H1 (cell line): Measurements from ENCODE around the gene FANCD2. TPM values are rescaled to one million over a fixed set of nuclear protein-coding genes. Genes with fewer than 3 reads are reported as not detected.
"Not testable (repeated sequence)": the region's sequence is repeated elsewhere in the genome, so short reads cannot be mapped to it uniquely, and the experiment has no call there.

Source experiments
- CTCF ChIA-PET: fragments of 300-600 bp; sonication (Branson Sonifier 250); formaldehyde crosslinking; loops from one replicate; lab custom pipeline; 2021; ENCODE audit not compliant: partially characterized antibody; lab: Charles Lee
- POLR2A ChIA-PET: fragments of 300-600 bp; sonication (Branson Sonifier 250); formaldehyde crosslinking; loops from one replicate; lab custom pipeline; 2021; ENCODE audit warnings: inconsistent platforms; ENCODE audit not compliant: partially characterized antibody; lab: Charles Lee
- DNase-seq, 2 experiments: peaks; one replicate each; pipeline versions ENCODE4 v3.0.0 to v3.0.0-alpha.2; 2010 to 2022; ENCODE audit warnings: low spot score in 2 of 2, low read depth in 1 of 2, mixed read lengths in 1 of 2
- FAIRE-seq: peaks from 2 replicates; lab custom pipeline; 2011; peaks lifted over from hg19 to GRCh38; lab: Jason Lieb, UNC
- H2AFZ ChIP-seq: 2 replicates; pipeline ENCODE4 v1.8.1; 2012; ENCODE audit warnings: low read length, inconsistent platforms
- H2AK5ac ChIP-seq: 2 replicates; pipeline ENCODE4 v1.6.1; 2013; ENCODE audit warnings: low read depth, low read length
- H2BK120ac ChIP-seq: replicated peaks from 2 replicates; pipeline ENCODE3; 2013; ENCODE audit warnings: low read depth, low read length, inconsistent platforms
- H2BK12ac ChIP-seq: 2 replicates; pipeline ENCODE4 v1.6.1; 2013; ENCODE audit warnings: low read depth, low read length
- H2BK15ac ChIP-seq: 2 replicates; pipeline ENCODE4 v1.6.1; 2013; ENCODE audit warnings: low read length
- H2BK20ac ChIP-seq: 2 replicates; pipeline ENCODE4 v1.6.1; 2013; ENCODE audit warnings: low read length
- H2BK5ac ChIP-seq: 2 replicates; pipeline ENCODE4 v1.6.1; 2013; ENCODE audit warnings: low read depth, low read length
- H3K14ac ChIP-seq: 2 replicates; pipeline ENCODE4 v1.6.1; 2013; ENCODE audit warnings: inconsistent platforms; ENCODE audit not compliant: insufficient read length
- H3K18ac ChIP-seq: 2 replicates; pipeline ENCODE4 v1.6.1; 2013; ENCODE audit warnings: low read length; ENCODE audit errors: extremely low read depth
- H3K23ac ChIP-seq: 2 replicates; pipeline ENCODE4 v1.6.1; 2013; ENCODE audit warnings: inconsistent platforms; ENCODE audit not compliant: insufficient read length
- H3K23me2 ChIP-seq: 2 replicates; pipeline ENCODE4 v1.6.1; 2013; ENCODE audit warnings: low read depth, low read length
- H3K27ac ChIP-seq: 2 replicates; pipeline ENCODE4 v1.6.1; 2011; ENCODE audit warnings: low read depth, low read length, inconsistent platforms
- H3K27me3 ChIP-seq, 4 experiments: replicated peaks in 1 of 4; 1 replicate in 1 of 4; 2 replicates in 3 of 4; pipeline versions ENCODE4 v1.6.1 to v1.8.1; 2011 to 2013; ENCODE audit warnings: low read length in 3 of 4, mild to moderate bottlenecking in 3 of 4, inconsistent platforms in 2 of 4, mixed read lengths in 2 of 4, moderate library complexity in 1 of 4; ENCODE audit not compliant: control insufficient read depth in 3 of 4, insufficient read depth in 3 of 4; ENCODE audit errors: extremely low read depth in 1 of 4
- H3K36me3 ChIP-seq, 4 experiments: 2 replicates each; pipeline versions ENCODE4 v1.6.1 to v1.8.1; 2011 to 2013; ENCODE audit warnings: mild to moderate bottlenecking in 4 of 4, low read length in 3 of 4, moderate library complexity in 2 of 4, control low read depth in 1 of 4, inconsistent platforms in 1 of 4; ENCODE audit not compliant: insufficient read depth in 4 of 4, control insufficient read depth in 2 of 4
- H3K4ac ChIP-seq: replicated peaks from 2 replicates; pipeline ENCODE3; 2013; ENCODE audit warnings: low read length, low read depth, mixed read lengths, inconsistent platforms; ENCODE audit not compliant: insufficient read length
- H3K4me1 ChIP-seq, 4 experiments: replicated peaks in 1 of 4; 1 replicate in 1 of 4; 2 replicates in 3 of 4; pipeline versions ENCODE4 v1.6.1 to v1.8.1; 2011 to 2013; ENCODE audit warnings: low read length in 3 of 4, inconsistent platforms in 2 of 4, mixed read lengths in 1 of 4; ENCODE audit not compliant: insufficient read depth in 4 of 4, control insufficient read depth in 3 of 4
- H3K4me2 ChIP-seq, 2 experiments: 2 replicates each; pipeline versions ENCODE4 v1.6.1 to v1.8.1; 2011 to 2013; ENCODE audit warnings: low read depth in 2 of 2, low read length in 2 of 2, control low read depth in 1 of 2, inconsistent platforms in 1 of 2, mild to moderate bottlenecking in 1 of 2; ENCODE audit not compliant: insufficient read depth in 1 of 2
- H3K4me3 ChIP-seq, 4 experiments: fragments of 200-600, 300-600 bp in 1 of 4; sonication (generic), shearing (Covaris generic), sonication (Bioruptor Twin) in 1 of 4; 2 replicates each; pipeline versions ENCODE4 v1.5.1 to v1.8.1; 2011 to 2016; ENCODE audit warnings: low read length in 4 of 4, low read depth in 3 of 4, control low read depth in 2 of 4, inconsistent platforms in 2 of 4, mild to moderate bottlenecking in 2 of 4, mixed read lengths in 1 of 4, moderate library complexity in 1 of 4; ENCODE audit not compliant: insufficient read depth in 2 of 4; ENCODE audit errors: extremely low read depth in 1 of 4
- H3K56ac ChIP-seq: replicated peaks from 2 replicates; pipeline ENCODE3; 2013; ENCODE audit warnings: low read depth, mild to moderate bottlenecking, mixed read lengths, low read length, inconsistent platforms; ENCODE audit not compliant: insufficient read length
- H3K79me1 ChIP-seq: 2 replicates; pipeline ENCODE4 v1.6.1; 2013; ENCODE audit warnings: low read depth, low read length, control low read depth
- H3K79me2 ChIP-seq, 2 experiments: 2 replicates each; pipeline versions ENCODE4 v1.6.1 to v1.8.1; 2012 to 2013; ENCODE audit warnings: low read length in 2 of 2, mild to moderate bottlenecking in 2 of 2, inconsistent platforms in 1 of 2; ENCODE audit not compliant: insufficient read depth in 2 of 2, control insufficient read depth in 1 of 2
- H3K9ac ChIP-seq, 4 experiments: replicated peaks in 1 of 4; 1 replicate in 1 of 4; 2 replicates in 3 of 4; pipeline versions ENCODE4 v1.6.1 to v1.8.1; 2011 to 2013; ENCODE audit warnings: low read depth in 3 of 4, low read length in 3 of 4, control low read depth in 2 of 4, mild to moderate bottlenecking in 2 of 4, moderate library complexity in 2 of 4, inconsistent platforms in 1 of 4; ENCODE audit errors: extremely low read depth in 1 of 4
- H3K9me3 ChIP-seq, 2 experiments: 2 replicates each; pipeline versions ENCODE4 v1.6.1 to v1.8.1; 2012 to 2013; ENCODE audit warnings: mild to moderate bottlenecking in 2 of 2, moderate library complexity in 2 of 2, control low read depth in 1 of 2, inconsistent platforms in 1 of 2, low read depth in 1 of 2, low read length in 1 of 2, mixed read lengths in 1 of 2; ENCODE audit not compliant: insufficient read depth in 2 of 2
- H4K20me1 ChIP-seq, 2 experiments: replicated peaks in 1 of 2; 2 replicates each; pipeline versions ENCODE3 to v1.8.1; 2011 to 2013; ENCODE audit warnings: inconsistent platforms in 2 of 2, low read length in 2 of 2, mild to moderate bottlenecking in 1 of 2; ENCODE audit not compliant: insufficient read depth in 2 of 2, control insufficient read depth in 1 of 2
- H4K5ac ChIP-seq: 2 replicates; pipeline ENCODE4 v1.6.1; 2013; ENCODE audit warnings: low read length, low read depth, mixed read lengths, inconsistent platforms; ENCODE audit not compliant: insufficient read length
- H4K8ac ChIP-seq: 2 replicates; pipeline ENCODE4 v1.8.0; 2013; ENCODE audit warnings: mild to moderate bottlenecking, moderate library complexity, low read length, inconsistent platforms; ENCODE audit not compliant: insufficient read depth; ENCODE audit errors: extremely low read depth
- H4K91ac ChIP-seq: replicated peaks from 2 replicates; pipeline ENCODE3; 2013; ENCODE audit warnings: low read length, mixed read lengths, inconsistent platforms; ENCODE audit not compliant: insufficient read length
- ASH2L ChIP-seq: fragments of 200-600, 300-600 bp; sonication (generic); IDR thresholded peaks from one replicate; pipeline ENCODE4 v1.7.1; 2017; ENCODE audit warnings: low read length
- E2F6 ChIP-seq: IDR thresholded peaks from 2 replicates; pipeline ENCODE4 v1.6.1; 2012; ENCODE audit warnings: inconsistent platforms
- WGBS, 2 experiments: shearing (Covaris generic) in 1 of 2; methylation state at CpG; one replicate each; pipeline versions ENCODE4 v1.1.6 to v1.1.7; 2013 to 2015; ENCODE audit warnings: low lambda C conversion rate in 2 of 2, mixed read lengths in 2 of 2, inconsistent platforms in 1 of 2, low coverage in 1 of 2, missing lambda C conversion rate in 1 of 2; ENCODE audit not compliant: insufficient replicate concordance in 2 of 2, insufficient coverage in 1 of 2, insufficient read length in 1 of 2; ENCODE audit errors: extremely low coverage in 1 of 2, missing lambda C conversion rate in 1 of 2; 5-methylcytosine and 5-hydroxymethylcytosine counted together
- polyA plus RNA-seq, 7 experiments: library from polyadenylated mRNA; depleted of rRNA in 3 of 7; stranded (reverse) in 5 of 7; unstranded in 2 of 7; fragments of >200 nt in 5 of 7; fragments of 200-250 nt in 2 of 7; gene quantifications; 1 replicate in 5 of 7; 2 replicates in 1 of 7; 4 replicates in 1 of 7; pipeline versions ENCODE4 v1.2.1 to v1.2.3, GENCODE V29; 2011 to 2013; ENCODE audit warnings: missing spikeins in 2 of 7, mixed read lengths in 2 of 7
- total RNA-seq: library from RNA; stranded (reverse); fragmentation: NEBNext Ultra II Directional; extraction: Animal tissue kit (Norgen Biotek cat#: 25700); gene quantifications from 2 replicates; pipeline ENCODE4 v1.2.1, GENCODE V29; 2021

FANCD2 gene
- total and polyA plus RNA-seq, 2 of the 8 experiments (the other 6 are each of a cell fraction or from before 2014, with no cell fraction given), result 33.1 to 77.8 TPM

- TF ChIP-seq E2F6 (no peak), ASH2L (no peak)
Measured at GRCh38 chr3:10090179-10090578, 63.9 kb downstream of the FANCD2 start (continued).

GRCh38 chr3:10090774-10091173 lies 64.5 kb downstream of the FANCD2 start:
- CTCF ChIA-PET, H2BK20ac ChIP-seq, POLR2A ChIA-PET, H3K9ac ChIP-seq, H3K27ac ChIP-seq, H4K20me1 ChIP-seq, H3K79me1 ChIP-seq, H4K5ac ChIP-seq, H3K14ac ChIP-seq, H2BK5ac ChIP-seq, H2AFZ ChIP-seq, H3K56ac ChIP-seq, H3K27me3 ChIP-seq, H3K79me2 ChIP-seq, H3K4ac ChIP-seq, H3K4me3 ChIP-seq, H3K9me3 ChIP-seq, H3K23me2 ChIP-seq, H3K4me2 ChIP-seq, H2BK120ac ChIP-seq, H2AK5ac ChIP-seq, H2BK15ac ChIP-seq, H3K4me1 ChIP-seq, H4K91ac ChIP-seq, H3K18ac ChIP-seq, DNase-seq, H3K23ac ChIP-seq, H4K8ac ChIP-seq, H2BK12ac ChIP-seq: not testable (repeated sequence)
- peak; percentile 19 for FAIRE-seq
- WGBS, 2 experiments, result 100% methylated on average over 1 of the region's 1 CpG; no CpG with 5 or more reads in 1 of the 2 experiments
- H3K36me3 ChIP-seq, result peaks cover 18 to 74% (median 63%) of the 10 kb centered on the region in 4 experiments
